Hepatocyte (in vitro differentiated cells): ENCODE results near the gene PPP2R2B. TPM values are rescaled to one million over a fixed set of nuclear protein-coding genes. Genes with fewer than 3 reads are reported as not detected.

Source experiments
- DNase-seq: peaks from one replicate; pipeline ENCODE4 v3.0.0-alpha.2; 2016; ENCODE audit warnings: low spot score
- H2AFZ ChIP-seq: fragments of 200-600 bp; sonication (generic); 2 replicates; pipeline ENCODE4 v1.6.0; 2016; ENCODE audit warnings: antibody characterized with exemption, mild to moderate bottlenecking
- H3K27ac ChIP-seq: fragments of 200-600 bp; sonication (generic); 2 replicates; pipeline ENCODE4 v1.5.1; 2016; ENCODE audit warnings: mild to moderate bottlenecking
- H3K27me3 ChIP-seq: fragments of 200-600 bp; sonication (generic); 2 replicates; pipeline ENCODE4 v1.6.1; 2016
- H3K36me3 ChIP-seq: fragments of 200-600 bp; sonication (generic); replicated peaks from 2 replicates; pipeline ENCODE4 v1.5.1; 2016; ENCODE audit warnings: low read depth; ENCODE audit not compliant: insufficient read depth
- H3K4me1 ChIP-seq: fragments of 200-600 bp; sonication (generic); 2 replicates; pipeline ENCODE4 v1.5.1; 2016; ENCODE audit warnings: mild to moderate bottlenecking, moderate library complexity; ENCODE audit not compliant: insufficient read depth
- H3K4me2 ChIP-seq: fragments of 200-600 bp; sonication (generic); 2 replicates; pipeline ENCODE4 v1.6.0; 2016
- H3K4me3 ChIP-seq: fragments of 200-600 bp; sonication (generic); 2 replicates; pipeline ENCODE4 v1.5.1; 2016; ENCODE audit warnings: mild to moderate bottlenecking
- H3K79me2 ChIP-seq: fragments of 200-600 bp; sonication (generic); 2 replicates; pipeline ENCODE4 v1.6.0; 2017; ENCODE audit warnings: mild to moderate bottlenecking
- H3K9me2 ChIP-seq: fragments of 200-600 bp; sonication (generic); replicated peaks from 2 replicates; pipeline ENCODE4 v1.6.0; 2017; ENCODE audit warnings: mild to moderate bottlenecking; ENCODE audit not compliant: insufficient read depth
- H3K9me3 ChIP-seq: fragments of 200-600 bp; sonication (generic); 2 replicates; pipeline ENCODE4 v1.5.1; 2016; ENCODE audit warnings: low read depth, mild to moderate bottlenecking
- H4K20me1 ChIP-seq: fragments of 200-600 bp; sonication (generic); 2 replicates; pipeline ENCODE4 v1.6.0; 2016; ENCODE audit warnings: mild to moderate bottlenecking; ENCODE audit not compliant: insufficient read depth, poor library complexity, severe bottlenecking
- CTCF ChIP-seq: fragments of 200-600 bp; sonication (generic); IDR thresholded peaks from 2 replicates; pipeline ENCODE4 v1.5.1; 2016; ENCODE audit warnings: antibody characterized with exemption, mild to moderate bottlenecking; ENCODE audit not compliant: poor library complexity
- EZH2 ChIP-seq: fragments of 200-600 bp; sonication (generic); IDR thresholded peaks from 2 replicates; pipeline ENCODE4 v1.6.1; 2016; ENCODE audit warnings: antibody characterized with exemption, mild to moderate bottlenecking, borderline replicate concordance
- EZH2phosphoT487 ChIP-seq: fragments of 200-600 bp; sonication (generic); IDR thresholded peaks from one replicate; pipeline ENCODE4 v1.6.1; 2018; ENCODE audit warnings: antibody characterized with exemption, mild to moderate bottlenecking, low read depth, moderate library complexity; ENCODE audit not compliant: unreplicated experiment, severe bottlenecking
- WGBS: methylation state at CpG from one replicate; pipeline ENCODE4 v1.1.6; 2016; ENCODE audit warnings: low lambda C conversion rate; ENCODE audit errors: missing lambda C conversion rate; 5-methylcytosine and 5-hydroxymethylcytosine counted together
- polyA plus RNA-seq: library from polyadenylated mRNA; unstranded; fragments of >200 nt; fragmentation: Nextera tagmentation; extraction: Ambion mirVana; gene quantifications from 2 replicates; pipeline ENCODE4 v1.2.1, GENCODE V29; 2016
- total RNA-seq: library from RNA; depleted of rRNA; stranded (reverse); fragments of >200 nt; gene quantifications from 2 replicates; pipeline ENCODE4 v1.2.3, GENCODE V29; 2014

Gene PPP2R2B
- total and polyA plus RNA-seq, 2 experiments from 2014 or later, result 2.3 to 3.2 TPM

GRCh38 chr5:146720107-146720506 is 158.4 kb downstream of the PPP2R2B start:
- no peaks in the 10 kb centered on the region for H3K36me3 ChIP-seq
- WGBS, result 79% methylated on average over 1 of the region's 1 CpG

GRCh38 chr5:146719179-146719578 is 159.4 kb downstream of the PPP2R2B start:
- Histone ChIP-seq H3K4me3 (no peak overlapping the region), H3K27me3 (no peaks in the 10 kb centered on the region), H3K27ac (no peak overlapping the region), H3K4me2 (no peak overlapping the region), H2AFZ (no peak overlapping the region), H4K20me1 (no peaks in the 10 kb centered on the region), H3K9me3 (no peaks in the 10 kb centered on the region), H3K9me2 (no peaks in the 10 kb centered on the region), H3K4me1 (peaks cover 12% of the 10 kb centered on the region), H3K36me3 (no peaks in the 10 kb centered on the region), H3K79me2 (no peaks in the 10 kb centered on the region)
- TF ChIP-seq CTCF, result no peak
- TF ChIP-seq EZH2, result no peak
- no peak for TF ChIP-seq EZH2phosphoT487
- no peak for DNase-seq

More at GRCh38 chr5:146720107-146720506, 158.4 kb downstream of the PPP2R2B start:
- Histone ChIP-seq H3K4me1 (peaks cover 12% of the 10 kb centered on the region), H2AFZ (no peak overlapping the region), H3K27ac (no peak overlapping the region), H3K4me2 (no peak overlapping the region), H3K27me3 (no peaks in the 10 kb centered on the region), H3K9me3 (no peaks in the 10 kb centered on the region), H3K9me2 (no peaks in the 10 kb centered on the region), H4K20me1 (no peaks in the 10 kb centered on the region), H3K79me2 (no peaks in the 10 kb centered on the region), H3K4me3 (no peak overlapping the region)
- no peak for DNase-seq
- TF ChIP-seq EZH2phosphoT487, result no peak
- no peak for TF ChIP-seq EZH2
- TF ChIP-seq CTCF, result no peak

- WGBS, result 63% methylated on average over 3 of the region's 3 CpGs
- DNase-seq, result no peak
- H3K79me2 ChIP-seq, result no peaks in the 10 kb centered on the region
Observed at GRCh38 chr5:146718609-146719008, 159.9 kb downstream of the PPP2R2B start.

More at GRCh38 chr5:146718609-146719008, 159.9 kb downstream of the PPP2R2B start:
- peaks cover 12% of the 10 kb centered on the region for H3K4me1 ChIP-seq
- TF ChIP-seq EZH2phosphoT487 (no peak), CTCF (no peak)
- H3K27ac ChIP-seq, result no peak overlapping the region
- H3K36me3 ChIP-seq, result no peaks in the 10 kb centered on the region
- no peaks in the 10 kb centered on the region for H3K9me2 ChIP-seq
- no peak overlapping the region for H2AFZ ChIP-seq
- H3K4me2 ChIP-seq, result no peak overlapping the region
- no peak overlapping the region for H3K4me3 ChIP-seq
- H3K27me3 ChIP-seq, result no peaks in the 10 kb centered on the region
- H4K20me1 ChIP-seq, result no peaks in the 10 kb centered on the region
- no peaks in the 10 kb centered on the region for H3K9me3 ChIP-seq
